CD4-positive, alpha-beta T cell treated with Interleukin-21 for 1 hour (primary cell): ENCODE results near the gene COL5A2.

Experiments used
- DNase-seq: peaks from one replicate; pipeline ENCODE4 v3.0.0-alpha.2; 2020

COL5A2 gene

DNA sequence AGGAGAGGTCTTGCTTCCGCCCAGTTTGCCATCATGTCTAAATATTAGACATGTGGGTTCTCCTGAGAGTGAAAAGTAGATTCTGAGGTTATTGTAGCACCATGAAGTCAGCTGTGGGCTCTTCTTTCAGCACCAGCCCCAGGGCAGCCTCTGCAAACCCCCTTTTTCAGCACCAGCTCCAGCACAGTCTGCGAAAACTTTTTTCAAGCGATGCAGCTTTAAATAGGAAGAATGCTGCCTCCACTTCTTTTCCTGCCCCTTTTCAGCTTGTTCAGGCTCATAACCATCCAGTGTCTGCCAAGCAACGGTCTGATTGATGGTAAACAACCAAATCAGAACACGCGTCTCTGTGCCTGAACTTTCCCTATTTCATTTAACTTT is at the start of gene COL5A2:
Gene COL5A2 (minus strand): TSS at position 192 of the 381 bp plus-strand sequence. CDS start 157 bp downstream, at position 35.
- DNase-seq: no peak

GRCh38 chr2:189226017-189226416 is 46.5 kb upstream of the COL5A2 start:
- DNase-seq: no peak

- DNase-seq: no peak
Measured at GRCh38 chr2:189225032-189225431, 45.5 kb upstream of the COL5A2 start.

- no peak for DNase-seq
Measured at GRCh38 chr2:189222468-189223105, 43.0 kb upstream of the COL5A2 start.

GRCh38 chr2:189221811-189222467 is 42.4 kb upstream of the COL5A2 start:
- no peak for DNase-seq

- no peak for DNase-seq
Measured at GRCh38 chr2:189218236-189218635, 38.7 kb upstream of the COL5A2 start.

- no peak for DNase-seq
Measured at GRCh38 chr2:189217541-189217940, 38.0 kb upstream of the COL5A2 start.

GRCh38 chr2:189217051-189217450 is 37.5 kb upstream of the COL5A2 start:
- no peak for DNase-seq

GRCh38 chr2:189214484-189214883 is 34.9 kb upstream of the COL5A2 start:
- no peak for DNase-seq

GRCh38 chr2:189213250-189213649 is 33.7 kb upstream of the COL5A2 start:
- no peak for DNase-seq

- no peak for DNase-seq
Measured at GRCh38 chr2:189210250-189211087, 30.9 kb upstream of the COL5A2 start.

DNA sequence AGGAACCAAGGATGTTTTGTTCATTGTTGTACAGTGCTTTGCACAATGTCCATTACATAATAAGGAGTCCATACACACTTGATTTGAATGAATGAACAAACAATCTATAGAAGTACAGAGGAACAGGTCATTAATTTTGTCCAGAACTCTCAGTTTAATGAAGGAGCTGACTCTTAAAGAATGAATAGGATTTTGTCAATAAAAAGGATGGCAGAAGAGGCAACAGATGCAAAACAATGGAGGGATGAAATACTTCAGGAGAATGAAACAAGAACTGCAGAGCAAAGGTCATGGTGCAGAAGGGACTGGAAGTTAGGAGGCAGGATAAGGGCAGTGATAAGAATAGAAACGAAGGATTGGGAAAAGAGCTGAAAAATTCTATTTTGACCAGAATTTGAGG is 28.7 kb upstream of the COL5A2 start:
- no peak for DNase-seq

GRCh38 chr2:189204322-189204941 is 24.9 kb upstream of the COL5A2 start:
- no peak for DNase-seq

- no peak for DNase-seq
Measured at GRCh38 chr2:189203177-189203799, 23.7 kb upstream of the COL5A2 start.

- DNase-seq: no peak
Measured at GRCh38 chr2:189199797-189200196, 20.2 kb upstream of the COL5A2 start.

- no peak for DNase-seq
Measured at GRCh38 chr2:189192766-189193165, 13.2 kb upstream of the COL5A2 start.

GRCh38 chr2:189191766-189192165 is 12.2 kb upstream of the COL5A2 start:
- no peak for DNase-seq

- DNase-seq: no peak
Measured at GRCh38 chr2:189190685-189191084, 11.1 kb upstream of the COL5A2 start.

DNA sequence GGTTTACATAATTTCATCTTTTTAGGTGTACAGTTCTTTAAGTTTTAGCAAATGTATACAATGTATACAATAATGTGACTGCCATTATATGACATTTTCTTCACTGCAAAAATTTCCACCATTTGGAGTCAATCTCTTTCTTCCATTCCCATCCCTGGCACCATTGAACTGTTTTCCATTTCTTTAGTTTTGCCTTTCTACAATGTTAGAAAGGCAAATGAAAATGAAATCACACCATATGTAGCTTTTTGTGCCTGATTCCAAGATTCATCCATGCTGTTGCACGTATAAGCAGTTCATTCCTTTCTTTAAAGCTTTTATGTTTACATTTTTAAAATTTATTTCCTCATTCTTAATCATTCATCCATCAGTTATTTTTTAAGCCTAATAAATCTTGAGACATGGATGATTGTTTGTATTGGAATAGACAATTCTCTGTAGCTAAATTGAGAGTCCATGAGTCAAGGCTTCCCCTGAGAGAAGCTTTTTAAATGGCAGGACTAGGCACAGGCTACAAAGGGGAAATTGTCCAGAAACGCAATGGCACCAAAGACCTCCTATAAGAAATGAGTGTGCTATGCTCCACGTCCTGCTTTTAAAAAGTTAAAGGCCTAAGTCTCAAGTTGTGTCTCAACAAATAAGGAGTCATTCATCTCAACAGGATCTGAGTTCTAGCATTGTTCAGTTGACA is 8.7 kb upstream of the COL5A2 start:
- DNase-seq: no peak

DNA sequence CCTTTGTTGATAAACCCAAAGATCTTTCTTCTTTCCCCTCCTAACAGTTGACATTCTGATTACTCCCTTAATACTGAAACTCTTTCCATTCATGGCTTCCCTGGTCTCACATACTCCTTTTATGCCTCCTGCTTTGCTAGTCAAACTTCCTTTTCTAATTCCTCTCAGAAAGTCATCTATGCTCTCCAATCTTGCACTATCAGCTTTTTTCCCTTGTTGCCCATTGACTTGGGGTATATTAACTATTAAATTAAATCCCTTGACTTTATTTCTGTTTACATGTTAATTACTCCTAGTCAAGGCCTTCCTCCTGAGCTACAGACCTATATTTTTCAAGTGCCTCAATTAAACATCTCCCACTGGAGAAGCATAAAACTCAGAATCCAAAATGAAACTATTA is 3.6 kb upstream of the COL5A2 start:
- DNase-seq: no peak

DNA sequence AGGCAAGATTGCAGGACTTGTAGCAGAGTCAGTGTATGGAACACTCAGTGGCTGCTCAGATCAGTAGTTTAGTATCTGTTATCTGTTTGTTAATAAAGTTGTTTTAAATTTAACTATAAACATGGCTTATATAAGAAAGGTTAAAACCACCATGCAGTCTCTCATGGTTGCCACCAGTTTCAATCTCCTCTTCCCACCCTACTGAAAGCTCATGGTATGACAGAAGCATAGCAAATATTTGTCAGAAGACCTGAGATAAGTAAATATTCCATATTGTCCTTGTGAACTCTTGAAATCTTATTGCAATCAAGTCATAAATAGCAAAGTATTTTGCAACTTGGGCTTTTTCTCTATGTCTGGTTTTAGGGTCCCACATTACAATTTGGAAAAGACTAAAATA is 2.1 kb upstream of the COL5A2 start:
- DNase-seq: no peak
